Endodermal cell (in vitro differentiated cells): Measurements from ENCODE around the gene IGF2BP3. TPM values are rescaled to one million over a fixed set of nuclear protein-coding genes. Genes with fewer than 3 reads are reported as not detected.

ENCODE experiments used
- DNase-seq: peaks from one replicate; pipeline ENCODE4 v3.0.0-alpha.2; 2017
- H3K27ac ChIP-seq: 2 replicates; pipeline ENCODE4 v1.5.1; 2013; ENCODE audit warnings: mild to moderate bottlenecking, low read depth, low read length, moderate library complexity
- H3K27me3 ChIP-seq: 2 replicates; pipeline ENCODE4 v1.6.1; 2013; ENCODE audit warnings: mild to moderate bottlenecking, low read length, moderate library complexity; ENCODE audit not compliant: insufficient read depth, control insufficient read depth, poor library complexity, severe bottlenecking
- H3K36me3 ChIP-seq: 2 replicates; pipeline ENCODE4 v1.7.0; 2013; ENCODE audit warnings: mild to moderate bottlenecking, low read length, moderate library complexity; ENCODE audit not compliant: control insufficient read depth, insufficient read depth
- H3K4me1 ChIP-seq: one replicate; pipeline ENCODE4 v1.7.0; 2013; ENCODE audit warnings: low read length; ENCODE audit not compliant: control insufficient read depth, insufficient read depth
- H3K4me3 ChIP-seq: 2 replicates; pipeline ENCODE4 v1.5.1; 2013; ENCODE audit warnings: mild to moderate bottlenecking, low read length, moderate library complexity
- H3K9ac ChIP-seq: 2 replicates; pipeline ENCODE4 v1.6.1; 2013; ENCODE audit warnings: mild to moderate bottlenecking, low read length, moderate library complexity; ENCODE audit not compliant: poor library complexity, severe bottlenecking; ENCODE audit errors: extremely low read depth
- H3K9me3 ChIP-seq: 2 replicates; pipeline ENCODE4 v1.6.1; 2013; ENCODE audit warnings: mild to moderate bottlenecking, low read length, moderate library complexity; ENCODE audit not compliant: control insufficient read depth
- H3K27ac Mint-ChIP-seq: 2 replicates; pipeline ENCODE4 v1.8.0; 2020; ENCODE audit warnings: mixed read lengths
- H3K27me3 Mint-ChIP-seq: 2 replicates; pipeline ENCODE4 v1.8.0; 2021; ENCODE audit warnings: mild to moderate bottlenecking, mixed read lengths; ENCODE audit not compliant: insufficient read depth
- H3K36me3 Mint-ChIP-seq: 2 replicates; pipeline ENCODE4 v1.8.0; 2020; ENCODE audit warnings: low read depth, mixed read lengths
- H3K4me1 Mint-ChIP-seq: 2 replicates; pipeline ENCODE4 v1.8.0; 2020; ENCODE audit warnings: mixed read lengths
- H3K4me3 Mint-ChIP-seq: 2 replicates; pipeline ENCODE4 v1.8.0; 2020; ENCODE audit warnings: mild to moderate bottlenecking, moderate library complexity, mixed read lengths
- H3K9me3 Mint-ChIP-seq: 2 replicates; pipeline ENCODE4 v1.8.0; 2020; ENCODE audit warnings: mild to moderate bottlenecking, mixed read lengths
- WGBS, 2 experiments: methylation state at CpG; one replicate each; pipeline versions ENCODE4 v1.1.5 to v1.1.7; 2013; ENCODE audit warnings: missing lambda C conversion rate in 2 of 2, mixed read lengths in 1 of 2; ENCODE audit not compliant: insufficient coverage in 1 of 2, insufficient read length in 1 of 2; 5-methylcytosine and 5-hydroxymethylcytosine counted together
- total RNA-seq, 2 donors: library from RNA; stranded (reverse); fragmentation: NEBNext Ultra II Directional in 1 of 2; extraction: Animal tissue kit (Norgen Biotek cat#: 25700) in 1 of 2; gene quantifications; 2 replicates in 1 of 2; 3 replicates in 1 of 2; pipeline ENCODE4 v1.2.1, GENCODE V29; 2021
- TF ChIP-seq, protein P1 (sequence below): fragments of 200-600 bp; sonication (generic); conservative IDR thresholded peaks from 2 replicates; pipeline ENCODE4 v1.5.0; 2021; ENCODE audit warnings: antibody characterized with exemption, mild to moderate bottlenecking

The IGF2BP3 gene
- total RNA-seq, 2 donors from 2014 or later = 114 to 123 TPM

DNA sequence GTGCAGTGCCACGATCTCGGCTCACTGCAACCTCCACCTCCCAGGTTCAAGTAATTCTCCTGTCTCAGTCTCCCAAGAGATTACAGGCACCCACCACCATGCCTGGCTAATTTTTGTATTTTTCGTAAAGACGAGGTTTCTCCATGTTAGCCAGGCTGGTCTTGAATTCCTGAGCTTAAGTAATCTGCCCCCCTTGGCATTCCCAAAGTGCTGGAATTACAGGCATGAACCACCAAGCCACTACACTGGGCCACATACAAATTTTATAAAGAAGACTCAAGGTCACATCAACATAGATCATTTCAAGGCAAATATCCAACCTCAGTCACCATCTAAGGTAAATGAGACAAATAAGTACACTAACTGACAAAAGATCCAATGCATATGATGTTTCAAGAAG is 32.1 kb downstream of the IGF2BP3 start:
- H3K27ac Mint-ChIP-seq = no peak overlapping the region
- Histone ChIP-seq H3K4me3 (no peak overlapping the region), H3K9ac (no peak overlapping the region), H3K4me1 (peaks cover 2% of the 10 kb centered on the region), H3K27me3 (no peaks in the 10 kb centered on the region), H3K36me3 (peaks cover 32% of the 10 kb centered on the region), H3K27ac (no peak overlapping the region), H3K9me3 (no peaks in the 10 kb centered on the region)
- no peak overlapping the region for H3K4me3 Mint-ChIP-seq
- no peak for DNase-seq
- peaks cover 7% of the 10 kb centered on the region for H3K4me1 Mint-ChIP-seq
- peaks cover 28% of the 10 kb centered on the region for H3K36me3 Mint-ChIP-seq
- WGBS, 2 experiments = 94 to 97% methylated on average over 4 of the region's 4 CpGs
- no peaks in the 10 kb centered on the region for H3K9me3 Mint-ChIP-seq
- H3K27me3 Mint-ChIP-seq = no peaks in the 10 kb centered on the region
- TF ChIP-seq, protein P1, sequence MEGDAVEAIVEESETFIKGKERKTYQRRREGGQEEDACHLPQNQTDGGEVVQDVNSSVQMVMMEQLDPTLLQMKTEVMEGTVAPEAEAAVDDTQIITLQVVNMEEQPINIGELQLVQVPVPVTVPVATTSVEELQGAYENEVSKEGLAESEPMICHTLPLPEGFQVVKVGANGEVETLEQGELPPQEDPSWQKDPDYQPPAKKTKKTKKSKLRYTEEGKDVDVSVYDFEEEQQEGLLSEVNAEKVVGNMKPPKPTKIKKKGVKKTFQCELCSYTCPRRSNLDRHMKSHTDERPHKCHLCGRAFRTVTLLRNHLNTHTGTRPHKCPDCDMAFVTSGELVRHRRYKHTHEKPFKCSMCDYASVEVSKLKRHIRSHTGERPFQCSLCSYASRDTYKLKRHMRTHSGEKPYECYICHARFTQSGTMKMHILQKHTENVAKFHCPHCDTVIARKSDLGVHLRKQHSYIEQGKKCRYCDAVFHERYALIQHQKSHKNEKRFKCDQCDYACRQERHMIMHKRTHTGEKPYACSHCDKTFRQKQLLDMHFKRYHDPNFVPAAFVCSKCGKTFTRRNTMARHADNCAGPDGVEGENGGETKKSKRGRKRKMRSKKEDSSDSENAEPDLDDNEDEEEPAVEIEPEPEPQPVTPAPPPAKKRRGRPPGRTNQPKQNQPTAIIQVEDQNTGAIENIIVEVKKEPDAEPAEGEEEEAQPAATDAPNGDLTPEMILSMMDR = no peak

DNA sequence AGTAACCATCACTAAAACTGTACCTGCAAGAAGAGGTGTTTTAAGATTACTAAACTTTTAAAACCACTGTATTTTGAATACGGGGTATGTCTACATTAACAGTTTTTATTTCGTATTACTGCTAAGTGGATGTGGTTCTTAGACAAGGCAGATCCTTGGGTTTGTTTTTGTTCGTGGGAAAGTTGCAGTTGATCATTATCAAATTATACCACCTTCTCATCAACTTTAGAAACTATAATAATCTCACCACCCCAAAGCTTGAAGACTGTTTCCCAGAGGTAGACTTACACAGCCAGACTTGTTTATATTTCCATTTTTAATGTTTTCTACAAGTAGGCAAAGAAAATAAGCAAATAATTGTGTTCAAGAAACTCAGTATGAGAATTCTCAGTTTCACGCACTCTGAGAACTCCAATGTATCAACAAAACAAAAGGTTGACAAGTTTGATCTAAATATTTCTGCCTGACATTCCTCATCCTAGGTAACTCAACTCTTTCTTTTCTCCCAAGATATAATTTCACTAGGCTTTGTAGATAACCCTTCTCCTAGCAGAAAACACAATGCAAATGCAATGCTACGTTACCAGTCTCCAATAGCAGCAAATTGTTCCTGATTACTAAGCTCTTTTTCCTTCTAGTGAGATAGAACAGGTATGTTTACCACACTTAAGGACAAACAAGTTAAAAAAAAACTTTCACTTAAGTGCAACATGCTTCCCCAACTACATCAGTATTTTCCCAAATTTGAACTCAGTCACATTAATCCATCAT is 36.0 kb downstream of the IGF2BP3 start:
- H3K27ac ChIP-seq = peak overlapping the region; percentile 88
- H3K27ac Mint-ChIP-seq = peak overlapping the region; percentile 37
- no peak overlapping the region for H3K9ac ChIP-seq

GRCh38 chr7:23431702-23432199 is 38.5 kb downstream of the IGF2BP3 start:
- H3K4me1 Mint-ChIP-seq = peaks cover 31% of the 10 kb centered on the region
- H3K9ac ChIP-seq = no peak overlapping the region
- H3K9me3 Mint-ChIP-seq = no peaks in the 10 kb centered on the region
- H3K27me3 ChIP-seq = no peaks in the 10 kb centered on the region
- no peak overlapping the region for H3K4me3 ChIP-seq
- TF ChIP-seq, protein P1 = no peak
- whole genome bisulfite sequencing, 2 experiments = 69 to 87% methylated on average over 6 to 7 of the region's 7 CpGs
- H3K4me3 Mint-ChIP-seq = no peak overlapping the region
- H3K27ac Mint-ChIP-seq = peak overlapping the region; percentile 17
- H3K36me3 ChIP-seq = peaks cover 14% of the 10 kb centered on the region
- H3K4me1 ChIP-seq = peaks cover 2% of the 10 kb centered on the region
- DNase-seq = no peak
- H3K27me3 Mint-ChIP-seq = no peaks in the 10 kb centered on the region
- H3K9me3 ChIP-seq = no peaks in the 10 kb centered on the region
- no peak overlapping the region for H3K27ac ChIP-seq
- H3K36me3 Mint-ChIP-seq = peaks cover 8% of the 10 kb centered on the region

More for the DNA sequence above, 36.0 kb downstream of the IGF2BP3 start:
- no peak for DNase-seq
- no peak overlapping the region for H3K4me3 ChIP-seq
- H3K4me1 ChIP-seq = peaks cover 2% of the 10 kb centered on the region
- peaks cover 14% of the 10 kb centered on the region for H3K36me3 Mint-ChIP-seq
- TF ChIP-seq, protein P1 = no peak
- H3K27me3 Mint-ChIP-seq = no peaks in the 10 kb centered on the region
- H3K27me3 ChIP-seq = no peaks in the 10 kb centered on the region
- 82 to 94% methylated on average over 1 to 3 of the region's 5 CpGs for WGBS, 2 experiments
- no peak overlapping the region for H3K4me3 Mint-ChIP-seq
- H3K4me1 Mint-ChIP-seq = peaks cover 29% of the 10 kb centered on the region
- H3K9me3 Mint-ChIP-seq = no peaks in the 10 kb centered on the region
- H3K9me3 ChIP-seq = no peaks in the 10 kb centered on the region
- H3K36me3 ChIP-seq = peaks cover 20% of the 10 kb centered on the region
